Right lung (tissue), 10 donors: ENCODE measurements around the gene SYTL3. TPM values are rescaled to one million over a fixed set of nuclear protein-coding genes. Genes with fewer than 3 reads are reported as not detected.
"Not testable (repeated sequence)": the region's sequence is repeated elsewhere in the genome, so short reads cannot be mapped to it uniquely, and the experiment has no call there.

Source experiments
- DNase-seq, 2 donors: peaks; one replicate each; pipeline ENCODE4 v3.0.0-alpha.2; 2013
- long read RNA-seq, 8 donors: transcript quantifications; one replicate each; lab custom pipeline, GENCODE V29; 2026
- polyA plus RNA-seq, 5 donors: library from polyadenylated mRNA; unstranded; fragments of 120-200 nt; gene quantifications; one replicate each; pipeline versions ENCODE4 v1.2.1 to v1.2.3, GENCODE V29; 2013; ENCODE audit warnings: inconsistent platforms in 1 of 5, low replicate concordance in 1 of 5; ENCODE audit not compliant: insufficient read length in 5 of 5, insufficient read depth in 1 of 5

The SYTL3 gene
- polyA plus RNA-seq: 10 to 100 TPM in 1 of 5 donors, 1 to 10 TPM in 4; 6.6 to 10.5 (median 8.4) TPM
- long read RNA-seq, donor 1: 0 reads
- long read RNA-seq, donor 2, partial matches to known transcripts: 25 of 45 reads
- long read RNA-seq, donor 2, other reads (novel, unspliced or antisense): 20 of 45 reads
- long read RNA-seq, donor 3: 0 reads
- long read RNA-seq, donor 4: 0 reads
- long read RNA-seq, donor 5: 0 reads
- long read RNA-seq, donor 6, partial matches to known transcripts: 160 of 160 reads
- long read RNA-seq, donor 6, other reads (novel, unspliced or antisense): 0 of 160 reads
- long read RNA-seq, donor 7, partial matches to known transcripts: 90 of 134 reads
- long read RNA-seq, donor 7, other reads (novel, unspliced or antisense): 44 of 134 reads
- long read RNA-seq, donor 8: 0 reads

DNA sequence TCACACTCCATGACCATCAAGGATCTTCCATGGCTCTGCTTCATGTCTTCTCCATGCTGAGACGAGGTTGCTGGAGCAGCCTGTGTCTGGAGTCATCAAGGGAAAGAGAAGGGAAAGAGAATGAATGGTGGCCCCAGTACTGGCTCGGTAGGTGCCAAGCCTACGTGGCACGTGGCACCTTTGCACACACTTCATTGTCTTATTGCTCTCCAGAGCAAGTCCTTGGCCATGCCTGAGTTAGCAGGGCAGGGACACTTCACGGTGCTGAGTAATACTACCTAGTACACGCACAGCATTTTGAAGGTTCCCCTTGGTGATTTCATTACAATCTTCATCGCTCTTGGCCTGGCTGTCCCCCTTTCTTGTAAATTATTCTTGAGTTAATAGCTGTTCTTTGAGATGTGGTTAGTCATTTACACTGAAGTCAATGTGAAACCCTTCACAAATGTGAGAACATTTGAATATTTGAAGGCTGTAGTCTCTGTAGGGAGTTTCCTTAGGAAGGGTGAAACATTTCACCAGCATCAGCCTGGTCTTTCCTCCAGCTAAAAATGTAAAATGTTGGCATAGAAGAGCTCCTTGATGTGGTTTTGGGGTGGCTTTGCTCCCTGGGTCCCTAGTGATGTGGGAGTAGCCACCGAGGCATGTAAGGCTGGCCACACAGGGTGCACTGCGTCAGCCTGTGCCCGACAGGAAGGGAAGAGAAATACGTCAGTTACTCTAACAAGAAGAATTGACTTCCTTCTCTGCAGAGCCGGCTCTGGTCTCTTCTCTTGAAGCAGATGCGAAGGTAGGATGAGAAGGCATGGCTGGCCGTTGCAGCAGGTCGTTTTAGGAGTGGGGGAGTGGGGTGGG, at the start of gene SYTL3:
TSS of gene SYTL3 (plus strand) at position 766 of the 855 bp plus-strand sequence. CDS start 13,215 bp downstream, outside the sequence.
- DNase-seq: no peak

DNA sequence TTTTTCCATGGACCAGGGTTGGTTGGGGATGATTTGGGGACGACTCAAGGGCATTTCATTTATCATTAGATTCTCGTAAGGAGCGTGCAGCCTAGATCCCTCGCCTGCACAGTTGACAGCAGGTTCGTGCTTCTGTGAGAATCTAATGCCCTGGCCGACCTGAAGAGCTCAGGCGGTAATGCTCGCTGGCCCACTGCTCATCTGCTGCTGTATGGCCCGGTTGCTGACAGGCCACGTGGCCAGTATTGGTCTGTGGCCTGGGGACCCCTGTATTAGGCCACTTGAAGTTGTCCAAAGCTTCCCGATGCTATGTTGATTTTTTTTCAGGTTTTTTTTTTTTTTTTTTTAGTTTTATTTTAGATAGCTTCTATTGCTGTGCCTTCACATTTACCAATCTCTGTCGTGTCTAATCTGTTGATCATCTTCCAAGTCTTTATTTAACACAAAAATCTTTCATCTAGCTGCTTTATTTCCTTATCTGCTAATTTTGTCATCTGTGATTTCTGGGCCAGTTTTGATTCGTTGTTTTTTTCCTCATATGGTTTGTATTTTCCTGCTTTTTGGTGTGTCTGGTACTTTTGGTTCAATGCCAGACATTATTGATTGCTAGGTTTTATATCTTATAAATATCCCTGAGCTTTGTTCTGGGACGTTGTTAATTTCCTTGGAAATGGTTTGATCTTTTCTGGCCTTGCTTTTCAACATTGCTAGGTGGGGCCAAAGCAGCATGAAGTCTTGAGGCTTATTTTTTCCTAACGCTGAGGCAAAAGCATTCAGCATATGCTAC, 46.4 kb upstream of the SYTL3 start:
- no peak for DNase-seq

- no peak for DNase-seq
These were observed 45.8 kb upstream of the SYTL3 start for GRCh38 chr6:158604048-158604406.

- peak; percentile 28 to 56 for DNase-seq
These were observed 44.5 kb upstream of the SYTL3 start for GRCh38 chr6:158605266-158605878.

DNA sequence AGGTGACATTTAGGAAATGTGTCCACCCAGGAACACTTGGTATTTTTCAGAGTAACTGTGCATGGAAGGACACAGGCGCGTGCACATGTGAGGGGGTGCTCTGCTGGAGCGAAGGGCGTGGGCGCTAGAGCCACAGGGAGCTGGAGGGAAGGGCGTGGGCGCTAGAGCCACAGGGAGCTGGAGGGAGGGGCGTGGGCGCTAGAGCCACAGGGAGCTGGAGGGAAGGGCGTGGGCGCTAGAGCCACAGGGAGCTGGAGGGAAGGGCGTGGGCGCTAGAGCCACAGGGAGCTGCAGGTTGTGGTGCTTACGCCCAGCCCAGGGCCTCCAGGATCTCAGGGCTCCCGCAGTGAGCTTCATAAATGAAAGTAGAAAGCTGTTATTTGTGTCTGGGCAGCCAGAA, 43.8 kb upstream of the SYTL3 start:
- DNase-seq: not testable (repeated sequence)

DNA sequence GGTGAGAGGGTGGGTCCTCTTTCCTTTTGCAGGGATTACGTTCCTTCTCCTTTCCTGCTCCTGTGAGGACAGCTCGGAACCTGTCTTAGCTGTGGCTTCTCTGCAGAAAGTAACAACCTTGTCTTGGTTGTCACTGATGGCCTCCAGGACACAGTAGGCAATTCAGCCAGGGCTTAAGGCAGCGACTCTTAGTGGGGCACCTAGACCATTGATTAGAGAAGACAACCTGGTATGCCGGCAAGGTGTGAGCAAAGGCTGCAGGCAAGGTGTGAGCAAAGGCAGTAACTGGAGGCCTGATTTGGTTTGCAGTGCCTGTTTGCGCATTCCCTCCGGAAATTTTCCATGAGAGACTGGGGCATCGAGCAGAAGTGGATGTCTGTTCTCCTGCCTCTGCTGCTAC, 42.9 kb upstream of the SYTL3 start:
- DNase-seq: no peak

- DNase-seq: no peak
These were observed 42.3 kb upstream of the SYTL3 start for GRCh38 chr6:158607411-158608170.

GRCh38 chr6:158608221-158608620, 41.6 kb upstream of the SYTL3 start:
- DNase-seq: no peak

GRCh38 chr6:158609455-158610155, 40.2 kb upstream of the SYTL3 start:
- DNase-seq: no peak

DNA sequence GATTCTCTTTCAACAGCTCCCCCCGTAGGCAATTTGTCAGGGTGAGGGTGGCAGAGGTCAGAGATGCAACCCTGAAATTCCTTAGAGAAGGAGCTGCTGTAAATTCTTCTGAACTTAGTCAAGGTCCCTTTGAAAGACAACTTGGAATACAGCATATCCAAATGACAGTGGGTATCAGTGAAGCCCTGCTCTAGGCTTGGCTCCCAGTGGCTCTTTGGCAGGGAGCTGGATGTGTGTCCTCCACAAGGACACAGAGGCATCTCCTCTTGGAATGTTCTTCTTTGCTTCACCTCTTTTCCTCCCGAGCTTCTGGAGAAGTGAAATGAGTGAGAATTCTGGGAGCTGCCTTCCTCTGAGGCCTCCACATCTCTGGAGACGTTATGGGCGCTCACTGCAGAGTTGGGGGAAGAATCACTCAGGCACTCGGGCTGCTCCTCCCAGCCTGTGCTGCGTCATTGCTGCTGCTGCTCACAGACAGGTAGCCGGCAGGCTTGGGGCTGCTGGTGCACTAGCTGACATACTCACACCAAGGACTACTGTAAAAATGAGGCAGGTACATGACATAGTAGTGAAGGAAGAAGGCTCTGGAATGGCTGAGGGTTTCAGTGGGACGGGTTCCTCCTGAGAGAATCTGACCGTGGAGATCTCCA, 39.4 kb upstream of the SYTL3 start:
- no peak for DNase-seq

GRCh38 chr6:158611039-158611438, 38.8 kb upstream of the SYTL3 start:
- DNase-seq: no peak

GRCh38 chr6:158611541-158612370, 38.1 kb upstream of the SYTL3 start:
- DNase-seq: peak; percentile 34 to 55

DNA sequence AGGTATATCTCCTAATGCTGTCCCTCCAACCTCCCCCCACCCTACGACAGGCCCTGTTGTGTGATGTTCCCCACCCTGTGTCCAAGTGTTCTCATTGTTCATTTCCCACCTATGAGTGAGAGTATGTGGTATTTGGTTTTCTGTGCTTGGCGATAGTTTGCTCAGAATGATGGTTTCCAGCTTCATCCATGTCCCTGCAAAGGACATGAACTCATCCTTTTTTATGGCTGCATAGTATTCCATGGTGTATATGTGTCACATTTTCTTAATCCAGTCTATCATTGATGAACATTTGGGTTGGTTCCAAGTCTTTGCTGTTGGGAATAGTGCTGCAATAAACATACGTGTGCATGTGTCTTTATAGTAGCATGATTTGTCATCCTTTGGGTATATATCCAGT, 35.2 kb upstream of the SYTL3 start:
- DNase-seq: not testable (repeated sequence)

DNA sequence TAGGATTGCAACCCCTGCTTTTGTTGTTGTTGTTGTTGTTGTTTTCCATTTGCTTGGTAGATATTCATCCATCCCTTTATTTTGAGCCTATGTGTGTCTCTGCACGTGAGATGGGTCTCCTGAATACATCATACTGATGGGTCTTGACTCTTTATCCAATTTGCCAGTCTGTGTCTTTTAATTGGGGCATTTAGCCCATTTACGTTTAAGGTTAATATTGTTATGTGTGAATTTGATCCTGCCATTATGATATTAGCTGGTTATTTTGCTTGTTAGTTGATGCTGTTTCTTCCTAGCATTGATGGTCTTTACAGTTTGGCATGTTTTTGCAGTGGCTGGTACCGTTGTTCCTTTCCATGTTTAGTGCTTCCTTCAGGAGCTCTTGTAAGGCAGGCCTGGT, 31.6 kb upstream of the SYTL3 start:
- DNase-seq: not testable (repeated sequence)

GRCh38 chr6:158619922-158620801, 29.7 kb upstream of the SYTL3 start:
- DNase-seq: no peak

GRCh38 chr6:158620963-158621693, 28.7 kb upstream of the SYTL3 start:
- no peak for DNase-seq
